ENCODE results near the gene GABRE.

DNA sequence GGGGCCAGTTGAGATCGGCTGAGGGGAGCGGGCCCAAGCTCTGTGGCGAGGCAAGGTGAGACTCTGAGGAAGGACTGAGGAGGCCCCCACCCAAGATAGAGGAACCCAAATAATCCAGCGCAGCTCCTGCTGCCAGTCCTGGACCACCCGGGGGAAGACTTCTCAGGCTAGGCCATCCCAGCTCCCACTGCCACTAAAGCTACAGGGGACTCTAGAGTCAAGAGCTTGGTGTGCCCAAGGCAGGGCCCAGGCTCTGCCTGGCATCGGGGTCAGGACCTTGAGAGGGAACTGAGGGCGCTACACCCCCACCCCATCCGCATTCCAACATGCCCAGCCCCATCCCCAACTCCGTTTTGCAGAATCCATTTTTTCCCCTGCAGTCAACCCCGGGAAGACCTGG lies 53.2 kb downstream of the GABRE start:
- TF ChIP-seq, protein P1, sequence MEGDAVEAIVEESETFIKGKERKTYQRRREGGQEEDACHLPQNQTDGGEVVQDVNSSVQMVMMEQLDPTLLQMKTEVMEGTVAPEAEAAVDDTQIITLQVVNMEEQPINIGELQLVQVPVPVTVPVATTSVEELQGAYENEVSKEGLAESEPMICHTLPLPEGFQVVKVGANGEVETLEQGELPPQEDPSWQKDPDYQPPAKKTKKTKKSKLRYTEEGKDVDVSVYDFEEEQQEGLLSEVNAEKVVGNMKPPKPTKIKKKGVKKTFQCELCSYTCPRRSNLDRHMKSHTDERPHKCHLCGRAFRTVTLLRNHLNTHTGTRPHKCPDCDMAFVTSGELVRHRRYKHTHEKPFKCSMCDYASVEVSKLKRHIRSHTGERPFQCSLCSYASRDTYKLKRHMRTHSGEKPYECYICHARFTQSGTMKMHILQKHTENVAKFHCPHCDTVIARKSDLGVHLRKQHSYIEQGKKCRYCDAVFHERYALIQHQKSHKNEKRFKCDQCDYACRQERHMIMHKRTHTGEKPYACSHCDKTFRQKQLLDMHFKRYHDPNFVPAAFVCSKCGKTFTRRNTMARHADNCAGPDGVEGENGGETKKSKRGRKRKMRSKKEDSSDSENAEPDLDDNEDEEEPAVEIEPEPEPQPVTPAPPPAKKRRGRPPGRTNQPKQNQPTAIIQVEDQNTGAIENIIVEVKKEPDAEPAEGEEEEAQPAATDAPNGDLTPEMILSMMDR (IDR thresholded peaks at IDR 0.05): no peak
- no peak for TF ChIP-seq POLR2A (IDR thresholded peaks at IDR 0.05)

All from body of pancreas (tissue), 4 donors.